K562 (cell line): ENCODE measurements around the gene HRCT1. TPM values are rescaled to one million over a fixed set of nuclear protein-coding genes. Genes with fewer than 3 reads are reported as not detected.

Source experiments
- ATAC-seq: fragments of 200-7000 bp; cut with Tn5 transposase; 3 replicates; pipeline ENCODE4 v1.9.1; 2020; ENCODE audit warnings: moderate library complexity
- BruUV-seq: library from RNA; stranded (reverse); fragments of 400-500 nt; replicated peaks from 2 replicates; lab custom pipeline; 2021; lab: Mats Ljungman, UMichigan
- CTCF ChIA-PET: fragments of 300-600 bp; formaldehyde crosslinking; extraction: SDS; loops from one replicate; lab custom pipeline; 2021; ENCODE audit warnings: low intra/inter-chr PET ratio; lab: Yijun Ruan, JAX
- POLR2A ChIA-PET: fragments of 300-600, 350-650 bp; sonication (Branson Sonifier 250); formaldehyde crosslinking; extraction: SDS; loops from one replicate; lab custom pipeline; 2021; ENCODE audit warnings: antibody characterized with exemption, inconsistent platforms; lab: Yijun Ruan, JAX
- DNase-seq, 4 experiments: peaks; one replicate each; pipeline versions ENCODE4 v3.0.0 to v3.0.0-alpha.2; 2011 to 2018; ENCODE audit warnings: low spot score in 3 of 4, mixed read lengths in 3 of 4; ENCODE audit errors: extremely low read depth in 1 of 4
- FAIRE-seq: peaks from 2 replicates; lab custom pipeline; 2011; peaks lifted over from hg19 to GRCh38; lab: Jason Lieb, UNC
- H2AFZ ChIP-seq: 2 replicates; pipeline ENCODE4 v1.6.0; 2011; ENCODE audit warnings: low read depth, low read length, control low read depth, inconsistent platforms
- H3K27ac ChIP-seq: fragments of 200-600 bp; 3 replicates; pipeline ENCODE4 v1.8.0; 2011; ENCODE audit warnings: low read depth, mild to moderate bottlenecking, control low read depth, inconsistent platforms, low read length, moderate library complexity, mixed read lengths; ENCODE audit errors: extremely low read depth
- H3K27me3 ChIP-seq, 2 experiments: fragments of 300-600 bp in 1 of 2; 2 replicates in 1 of 2; 3 replicates in 1 of 2; pipeline versions ENCODE4 v1.6.0 to v1.8.0; 2011; ENCODE audit warnings: inconsistent platforms in 2 of 2, low read length in 2 of 2, mild to moderate bottlenecking in 1 of 2, mixed read lengths in 1 of 2, moderate library complexity in 1 of 2; ENCODE audit not compliant: control insufficient read depth in 2 of 2, insufficient read depth in 2 of 2
- H3K36me3 ChIP-seq: fragments of 300-600 bp; 3 replicates; pipeline ENCODE4 v1.8.0; 2011; ENCODE audit warnings: mild to moderate bottlenecking, low read length, inconsistent platforms; ENCODE audit not compliant: control insufficient read depth, insufficient read depth
- H3K4me1 ChIP-seq, 2 experiments: fragments of 200-600 bp in 1 of 2; replicated peaks in 1 of 2; 2 replicates in 1 of 2; 3 replicates in 1 of 2; pipeline versions ENCODE4 v1.5.1 to v1.8.0; 2011; ENCODE audit warnings: inconsistent platforms in 2 of 2, low read length in 2 of 2, mild to moderate bottlenecking in 1 of 2, mixed read lengths in 1 of 2, moderate library complexity in 1 of 2; ENCODE audit not compliant: control insufficient read depth in 2 of 2, insufficient read depth in 2 of 2
- H3K4me2 ChIP-seq: 2 replicates; pipeline ENCODE4 v1.6.1; 2011; ENCODE audit warnings: low read length, control low read depth, inconsistent platforms, mixed read lengths; ENCODE audit not compliant: insufficient read depth
- H3K4me3 ChIP-seq: fragments of 200-600 bp; sonication (generic), shearing (Covaris generic); 2 replicates; pipeline ENCODE4 v1.5.1; 2016; ENCODE audit warnings: control low read depth, inconsistent platforms
- H3K79me2 ChIP-seq: fragments of 200-600 bp; 3 replicates; pipeline ENCODE4 v1.8.0; 2011; ENCODE audit warnings: low read length, inconsistent platforms; ENCODE audit not compliant: control insufficient read depth, insufficient read depth
- H3K9ac ChIP-seq, 2 experiments: 2 replicates each; pipeline versions ENCODE4 v1.6.0 to v1.6.1; 2011; ENCODE audit warnings: low read depth in 2 of 2, low read length in 2 of 2, control low read depth in 1 of 2, inconsistent platforms in 1 of 2, mild to moderate bottlenecking in 1 of 2, mixed read lengths in 1 of 2; ENCODE audit not compliant: insufficient read depth in 1 of 2
- H3K9me1 ChIP-seq: one replicate; pipeline ENCODE4 v1.6.0; 2011; ENCODE audit warnings: inconsistent platforms, mild to moderate bottlenecking, low read length, moderate library complexity; ENCODE audit not compliant: control insufficient read depth, insufficient read depth
- H3K9me3 ChIP-seq: replicated peaks from 2 replicates; pipeline ENCODE4 v1.5.1; 2011; ENCODE audit warnings: low read depth, low read length, inconsistent platforms; ENCODE audit not compliant: control insufficient read depth, insufficient read depth
- H4K20me1 ChIP-seq: replicated peaks from 2 replicates; pipeline ENCODE4 v1.6.1; 2011; ENCODE audit warnings: low read length, inconsistent platforms, mixed read lengths; ENCODE audit not compliant: control insufficient read depth, insufficient read depth
- CBX2 ChIP-seq: fragments of 200-600 bp; sonication (generic); IDR thresholded peaks from one replicate; pipeline ENCODE4 v1.6.1; 2012; ENCODE audit warnings: mild to moderate bottlenecking, low read length, inconsistent platforms; ENCODE audit not compliant: insufficient read depth, poor library complexity, severe bottlenecking
- CHD2 ChIP-seq: IDR thresholded peaks from 2 replicates; pipeline ENCODE4 v1.6.1; 2011; ENCODE audit warnings: low read depth, low read length
- HNRNPH1 ChIP-seq: fragments of 200-400 bp; formaldehyde crosslinking; optimal IDR thresholded peaks from 2 replicates; pipeline ENCODE3; 2017; ENCODE audit warnings: low read depth, mild to moderate bottlenecking, low read length, moderate library complexity
- RBM22 ChIP-seq: fragments of 200-400 bp; formaldehyde crosslinking; IDR thresholded peaks from 2 replicates; pipeline ENCODE4 v1.6.1; 2018; ENCODE audit warnings: low read length, low read depth; ENCODE audit not compliant: poor library complexity, severe bottlenecking
- ZBTB26 ChIP-seq: fragments of 450-650 bp; formaldehyde crosslinking; IDR thresholded peaks from 2 replicates; pipeline ENCODE4 v1.4.0; 2022; ENCODE audit warnings: missing genetic modification characterization
- ZBTB34 ChIP-seq: fragments of 250-450 bp; sonication (Bioruptor Pico); IDR thresholded peaks from 2 replicates; pipeline ENCODE4 v1.8.0; 2021; ENCODE audit warnings: mild to moderate bottlenecking, moderate library complexity
- ZNF184 ChIP-seq: sonication (generic); formaldehyde crosslinking; IDR thresholded peaks from 2 replicates; pipeline ENCODE4 v1.5.0; 2020; ENCODE audit warnings: missing genetic modification reagents
- ZNF3 ChIP-seq: fragments of 250-450 bp; sonication (Bioruptor Pico); IDR thresholded peaks from 2 replicates; pipeline ENCODE4 v1.5.0; 2021; ENCODE audit warnings: mild to moderate bottlenecking, moderate library complexity
- ZNF780A ChIP-seq: fragments of 250-450 bp; sonication (Bioruptor Pico); IDR thresholded peaks from 2 replicates; pipeline ENCODE4 v1.5.0; 2021; ENCODE audit warnings: mild to moderate bottlenecking
- WGBS: fragments of 100-300 bp; shearing (Covaris generic); methylation state at CpG from one replicate; pipeline ENCODE4 v1.1.6; 2016; ENCODE audit warnings: low coverage, mixed read lengths; ENCODE audit not compliant: insufficient coverage; ENCODE audit errors: missing lambda C conversion rate; 5-methylcytosine and 5-hydroxymethylcytosine counted together
- in situ Hi-C: fragments of 300-500 bp; cut with MboI; formaldehyde crosslinking; loops from 4 replicates; pipeline ENCODE4 v1.15.0; 2018; ENCODE audit warnings: inconsistent platforms, mixed read lengths
- intact Hi-C: fragments of 100-400 bp; cut with micrococcal nuclease; formaldehyde crosslinking; loops from 2 replicates; pipeline ENCODE4 v1.14.2; 2022
- polyA plus RNA-seq, 8 experiments: library from polyadenylated mRNA; depleted of rRNA in 4 of 8; stranded (reverse) in 5 of 8; unstranded in 3 of 8; fragments of >200 nt; fragmentation: Nextera tagmentation in 2 of 8; fragmentation: Illumina TruSeq in 1 of 8; extraction: Ambion mirVana in 2 of 8; extraction: Trizol in 1 of 8; gene quantifications; 2 replicates each; pipeline versions ENCODE4 v1.2.1 to v1.2.3, GENCODE V29; 2011 to 2014; ENCODE audit warnings: inconsistent platforms in 1 of 8, missing spikeins in 1 of 8
- total RNA-seq, 7 experiments: library from RNA; depleted of rRNA in 6 of 7; stranded (reverse); fragments of >200 nt in 6 of 7; fragmentation: Illumina TruSeq in 2 of 7; extraction: Trizol in 2 of 7; gene quantifications; 2 replicates each; pipeline versions ENCODE4 v1.2.1 to v1.2.3, GENCODE V29; 2011 to 2021; ENCODE audit warnings: low replicate concordance in 1 of 7
- TF ChIP-seq, protein P1 (sequence below): fragments of 450-650 bp; IDR thresholded peaks from 2 replicates; pipeline ENCODE4 v1.7.0; 2016; ENCODE audit warnings: borderline replicate concordance
- TF ChIP-seq, protein P2 (sequence below): sonication (generic); formaldehyde crosslinking; IDR thresholded peaks from 2 replicates; pipeline ENCODE4 v1.8.1; 2023; ENCODE audit warnings: mild to moderate bottlenecking, missing genetic modification reagents

HRCT1 gene
- total and polyA plus RNA-seq, 9 of the 15 experiments (the other 6 are each of a cell fraction or from before 2014, with no cell fraction given): 0.40 TPM; not detected in 8

DNA sequence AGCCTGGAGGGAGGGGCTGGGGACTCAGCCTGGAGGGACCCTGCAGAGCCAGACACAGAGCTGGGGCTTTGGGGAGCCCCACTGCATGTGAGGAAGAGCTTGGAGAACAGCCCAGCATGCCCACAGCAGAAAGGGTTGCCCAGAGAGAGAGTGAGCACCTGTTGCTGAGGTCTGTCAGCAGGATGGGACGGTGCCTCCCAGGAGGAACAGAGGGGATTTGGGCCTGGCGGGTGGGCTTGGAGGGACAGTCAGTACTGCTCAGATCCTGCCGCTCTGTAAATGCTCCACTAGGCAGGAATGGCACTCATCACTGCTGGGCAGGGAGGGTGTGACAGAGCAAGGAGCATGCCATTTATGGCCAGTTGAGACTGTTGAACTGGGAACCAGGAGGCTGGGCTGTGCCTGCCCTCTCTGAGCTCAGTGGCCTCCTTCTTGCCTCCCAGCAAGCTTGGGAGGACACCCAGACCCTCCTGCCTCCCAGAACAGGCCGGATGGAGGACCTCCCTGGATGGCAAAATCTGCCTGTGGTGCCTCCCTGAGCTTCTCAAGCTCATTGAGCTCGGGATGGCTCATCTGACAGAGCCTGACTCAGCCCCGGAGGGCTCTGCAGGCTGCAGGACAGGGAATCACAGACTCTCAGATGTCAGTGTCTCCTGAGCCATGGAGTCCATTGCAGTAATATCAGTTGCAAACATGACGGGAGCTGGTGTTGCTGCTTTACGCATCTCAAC, 786 bp upstream of the HRCT1 start:
- WGBS: 41% methylated on average over 6 of the region's 8 CpGs
- H3K9me3 ChIP-seq: no peaks in the 10 kb centered on the region
- BruUV-seq: no TSS peak
- H3K9ac ChIP-seq: no peak overlapping the region
- no peaks in the 10 kb centered on the region; a peak in 1 of 5 replicates for H3K27me3 ChIP-seq
- FAIRE-seq: no peak
- ChIA-PET CTCF (interaction anchor here (0.7 kb wide), 1 partner anchor 395 kb away, joined by 3 read pairs; no protein-coding TSS in a partner anchor), POLR2A (interaction anchor here (1.4 kb wide), 1 partner anchor 54 kb away, joined by 3 read pairs; no protein-coding TSS in a partner anchor)
- intact Hi-C loops (no loop called here), in situ Hi-C loops (no loop called here)
- H3K79me2 ChIP-seq: no peaks in the 10 kb centered on the region
- H4K20me1 ChIP-seq: no peaks in the 10 kb centered on the region
- H2AFZ ChIP-seq: peak overlapping the region; percentile 71
- H3K27ac ChIP-seq: no peak overlapping the region
- peak; percentile 27; the same call in 1 of the 3 replicates for ATAC-seq
- DNase-seq: no peak
- peaks cover 0 to 33% of the 10 kb centered on the region in 2 experiments; a peak in 3 of 5 replicates for H3K4me1 ChIP-seq
- H3K4me3 ChIP-seq: no peak overlapping the region
- no peaks in the 10 kb centered on the region for H3K9me1 ChIP-seq
- TF ChIP-seq ZNF3 (CRISPR knock-in tag) (no peak), CBX2 (no peak), ZNF184 (CRISPR knock-in tag) (no peak), HNRNPH1 (no peak), ZBTB26 (CRISPR knock-in tag) (no peak), CHD2 (no peak), ZBTB34 (CRISPR knock-in tag) (no peak), ZNF780A (CRISPR knock-in tag) (no peak), RBM22 (no peak)
- TF ChIP-seq, protein P1, sequence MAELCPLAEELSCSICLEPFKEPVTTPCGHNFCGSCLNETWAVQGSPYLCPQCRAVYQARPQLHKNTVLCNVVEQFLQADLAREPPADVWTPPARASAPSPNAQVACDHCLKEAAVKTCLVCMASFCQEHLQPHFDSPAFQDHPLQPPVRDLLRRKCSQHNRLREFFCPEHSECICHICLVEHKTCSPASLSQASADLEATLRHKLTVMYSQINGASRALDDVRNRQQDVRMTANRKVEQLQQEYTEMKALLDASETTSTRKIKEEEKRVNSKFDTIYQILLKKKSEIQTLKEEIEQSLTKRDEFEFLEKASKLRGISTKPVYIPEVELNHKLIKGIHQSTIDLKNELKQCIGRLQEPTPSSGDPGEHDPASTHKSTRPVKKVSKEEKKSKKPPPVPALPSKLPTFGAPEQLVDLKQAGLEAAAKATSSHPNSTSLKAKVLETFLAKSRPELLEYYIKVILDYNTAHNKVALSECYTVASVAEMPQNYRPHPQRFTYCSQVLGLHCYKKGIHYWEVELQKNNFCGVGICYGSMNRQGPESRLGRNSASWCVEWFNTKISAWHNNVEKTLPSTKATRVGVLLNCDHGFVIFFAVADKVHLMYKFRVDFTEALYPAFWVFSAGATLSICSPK: no peak
- TF ChIP-seq, protein P2, sequence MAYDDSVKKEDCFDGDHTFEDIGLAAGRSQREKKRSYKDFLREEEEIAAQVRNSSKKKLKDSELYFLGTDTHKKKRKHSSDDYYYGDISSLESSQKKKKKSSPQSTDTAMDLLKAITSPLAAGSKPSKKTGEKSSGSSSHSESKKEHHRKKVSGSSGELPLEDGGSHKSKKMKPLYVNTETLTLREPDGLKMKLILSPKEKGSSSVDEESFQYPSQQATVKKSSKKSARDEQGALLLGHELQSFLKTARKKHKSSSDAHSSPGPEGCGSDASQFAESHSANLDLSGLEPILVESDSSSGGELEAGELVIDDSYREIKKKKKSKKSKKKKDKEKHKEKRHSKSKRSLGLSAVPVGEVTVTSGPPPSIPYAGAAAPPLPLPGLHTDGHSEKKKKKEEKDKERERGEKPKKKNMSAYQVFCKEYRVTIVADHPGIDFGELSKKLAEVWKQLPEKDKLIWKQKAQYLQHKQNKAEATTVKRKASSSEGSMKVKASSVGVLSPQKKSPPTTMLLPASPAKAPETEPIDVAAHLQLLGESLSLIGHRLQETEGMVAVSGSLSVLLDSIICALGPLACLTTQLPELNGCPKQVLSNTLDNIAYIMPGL (CRISPR knock-in tag): no peak
- H3K36me3 ChIP-seq: no peaks in the 10 kb centered on the region
- H3K4me2 ChIP-seq: 0 out of 2 replicates have a peak overlapping the region, but pooled peaks have one; percentile 11
